Ramos (cell line): Measurements from ENCODE around the gene YIF1A.
"Not testable (repeated sequence)": the region's sequence is repeated elsewhere in the genome, so short reads cannot be mapped to it uniquely, and the experiment has no call there.

Experiments used
- in situ Hi-C: fragments of 300-500 bp; cut with MboI; formaldehyde crosslinking; loops from one replicate; pipeline ENCODE4 v1.14.3; 2022; ENCODE audit warnings: low sequenced_read_pairs; ENCODE audit not compliant: unreplicated experiment

The YIF1A gene

GRCh38 chr11:66326261-66327111 lies 37.5 kb upstream of the YIF1A start:
- in situ Hi-C loops, result no loop called here

- in situ Hi-C loops, result no loop called here
Measured at GRCh38 chr11:66325263-66325671, 36.3 kb upstream of the YIF1A start.

- in situ Hi-C loops, result no loop called here
Measured at GRCh38 chr11:66324664-66325063, 35.7 kb upstream of the YIF1A start.

GRCh38 chr11:66323684-66324083 lies 34.7 kb upstream of the YIF1A start:
- in situ Hi-C loops, result no loop called here

GRCh38 chr11:66322732-66323427 lies 33.9 kb upstream of the YIF1A start:
- in situ Hi-C loops, result no loop called here

- in situ Hi-C loops, result no loop called here
Measured at GRCh38 chr11:66321606-66322005, 32.7 kb upstream of the YIF1A start.

GRCh38 chr11:66320748-66321147 lies 31.8 kb upstream of the YIF1A start:
- in situ Hi-C loops, result not testable (repeated sequence)

GRCh38 chr11:66320289-66320688 lies 31.3 kb upstream of the YIF1A start:
- in situ Hi-C loops, result not testable (repeated sequence)

- in situ Hi-C loops, result no loop called here
Measured at GRCh38 chr11:66318600-66318970, 29.6 kb upstream of the YIF1A start.

GRCh38 chr11:66317723-66318599 lies 29.0 kb upstream of the YIF1A start:
- in situ Hi-C loops, result no loop called here

GRCh38 chr11:66317322-66317722 lies 28.4 kb upstream of the YIF1A start:
- in situ Hi-C loops, result no loop called here

GRCh38 chr11:66316849-66317251 lies 27.9 kb upstream of the YIF1A start, which contains the start of gene CD248:
Gene CD248 (minus strand): TSS chr11:66317044. CDS start chr11:66317027, 17 bp downstream.
- in situ Hi-C loops, result no loop called here

GRCh38 chr11:66315921-66316811 lies 27.2 kb upstream of the YIF1A start:
- in situ Hi-C loops, result no loop called here

- in situ Hi-C loops, result no loop called here
Measured at GRCh38 chr11:66315498-66315885, 26.5 kb upstream of the YIF1A start.

GRCh38 chr11:66314561-66315497 lies 25.9 kb upstream of the YIF1A start:
- in situ Hi-C loops, result no loop called here

GRCh38 chr11:66314186-66314501 lies 25.2 kb upstream of the YIF1A start:
- in situ Hi-C loops, result no loop called here

GRCh38 chr11:66313321-66314185 lies 24.6 kb upstream of the YIF1A start:
- in situ Hi-C loops, result no loop called here
